GM23338 (cell line): ENCODE results near the gene DBET.
"Not testable (repeated sequence)": the region's sequence is repeated elsewhere in the genome, so short reads cannot be mapped to it uniquely, and the experiment has no call there.

Experiments
- CTCF ChIP-seq, 2 experiments: fragments of 200-600 bp in 1 of 2; sonication (generic) in 1 of 2; conservative IDR thresholded peaks; 2 replicates each; pipeline versions ENCODE4 v1.5.1 to v1.6.1; 2016 to 2017; ENCODE audit warnings: antibody characterized with exemption in 2 of 2, low read depth in 2 of 2, mild to moderate bottlenecking in 2 of 2, moderate library complexity in 1 of 2
- POLR2AphosphoS5 ChIP-seq: IDR thresholded peaks from 2 replicates; pipeline ENCODE4 v1.6.1; 2016; ENCODE audit warnings: antibody characterized with exemption, low read depth

GRCh38 chr4:190114991-190115390, 50.7 kb downstream of the DBET start:
- not testable (repeated sequence) for TF ChIP-seq POLR2AphosphoS5; CTCF (conservative IDR thresholded peaks at IDR 0.05; ENCODE audit: low read depth in 2 of 2)
